Hippocampal formation (tissue), 2 donors: ENCODE data around the gene DLG2.

Source experiments
- DNase-seq, 2 donors: peaks; one replicate each; lab custom pipeline; 2025; lab: John Stamatoyannopoulos, UW

The DLG2 gene

DNA sequence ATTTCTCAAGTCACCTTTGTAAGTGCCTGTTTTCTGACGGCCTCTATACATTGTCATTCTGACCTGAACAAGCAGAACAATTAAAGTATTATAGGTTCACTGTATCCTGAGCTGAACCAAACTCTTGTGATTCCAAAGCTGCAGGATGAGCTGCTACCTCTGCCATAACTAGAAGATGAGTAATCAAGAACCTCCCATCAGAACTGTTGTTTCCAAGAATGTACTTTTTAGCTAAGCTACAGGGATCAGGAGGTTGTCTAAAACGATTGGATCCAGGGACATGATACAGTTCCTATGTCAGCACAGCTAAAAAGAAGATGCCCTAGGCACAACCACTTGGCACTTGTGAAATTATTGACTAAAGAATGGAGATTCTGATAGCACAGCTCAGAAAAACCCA, 2052.6 kb downstream of the DLG2 start:
- no peak for DNase-seq

GRCh38 chr11:83572581-83573496, 2054.3 kb downstream of the DLG2 start:
- DNase-seq = no peak

- no peak for DNase-seq
These were observed 2055.8 kb downstream of the DLG2 start for GRCh38 chr11:83571302-83571701.

DNA sequence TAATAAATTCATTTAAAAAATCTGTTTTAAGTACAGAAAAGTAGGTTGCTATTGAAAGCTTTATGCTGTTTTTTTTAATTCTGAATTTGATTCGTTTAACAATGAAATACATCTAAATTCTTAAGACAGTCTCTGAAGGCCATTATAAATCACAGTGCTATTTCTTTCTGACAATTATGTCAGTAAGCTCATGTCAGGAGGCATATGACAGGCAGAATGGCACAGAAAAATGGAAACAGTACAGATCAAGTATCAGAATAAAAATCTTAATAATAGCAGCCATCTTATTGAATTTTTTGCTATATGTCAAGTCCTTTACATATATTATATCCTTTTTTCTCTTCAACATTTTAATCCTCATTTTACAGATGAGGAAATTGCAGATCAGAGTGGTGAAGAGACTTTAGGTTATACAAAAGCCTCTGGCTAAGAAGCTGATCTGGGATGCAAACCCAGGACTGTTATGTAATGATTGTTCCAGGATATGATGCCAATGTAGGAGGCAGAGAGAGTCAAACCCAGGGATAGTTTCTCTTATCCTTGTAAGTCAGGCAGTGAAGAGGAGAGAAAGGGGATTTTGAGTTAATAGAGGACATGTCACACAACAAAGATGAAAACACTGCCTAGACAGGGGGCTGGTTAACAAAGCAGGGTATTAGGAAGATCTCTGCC, 2057.9 kb downstream of the DLG2 start:
- DNase-seq = peak in 1 of 2 donors; percentile 23

DNA sequence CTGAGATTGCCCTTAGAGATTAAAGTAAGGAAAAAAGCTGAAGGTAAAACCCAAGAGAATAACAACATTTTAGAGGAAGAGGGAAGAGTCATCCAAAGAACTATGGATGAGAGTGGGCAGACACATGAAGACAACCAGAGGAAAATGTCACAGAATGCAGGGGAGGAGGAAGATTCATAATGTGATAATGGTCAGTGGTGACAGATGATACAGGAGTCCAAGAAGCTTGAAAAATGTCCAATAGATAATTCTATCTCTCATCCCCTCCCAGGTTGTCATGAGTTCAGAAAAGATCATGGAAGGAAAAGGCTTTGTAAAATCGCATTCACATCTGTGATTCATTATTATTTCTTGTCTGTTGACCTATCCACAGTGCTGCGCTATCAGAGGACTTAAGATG, 2058.6 kb downstream of the DLG2 start:
- DNase-seq = no peak

DNA sequence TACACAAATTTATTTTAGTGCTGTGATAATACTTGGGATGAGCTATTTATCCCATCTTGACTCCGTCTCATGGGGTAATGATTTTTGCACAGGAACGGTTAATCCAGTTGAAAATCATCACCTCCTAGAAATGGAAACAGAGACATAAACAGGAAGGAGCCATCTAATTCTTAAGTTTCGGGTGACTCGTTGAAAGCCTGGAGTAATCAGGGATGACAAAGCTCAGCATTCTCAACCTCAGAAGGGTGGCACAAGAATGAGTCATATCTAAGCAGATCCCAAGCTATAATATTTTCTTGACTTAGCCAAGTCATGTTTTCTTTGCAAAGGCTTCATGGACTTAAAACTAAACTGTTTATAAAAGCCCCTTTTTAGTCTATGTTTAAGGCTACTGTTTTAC, 2060.2 kb downstream of the DLG2 start:
- DNase-seq = no peak

- no peak for DNase-seq
These were observed 2062.3 kb downstream of the DLG2 start for GRCh38 chr11:83564870-83565269.

DNA sequence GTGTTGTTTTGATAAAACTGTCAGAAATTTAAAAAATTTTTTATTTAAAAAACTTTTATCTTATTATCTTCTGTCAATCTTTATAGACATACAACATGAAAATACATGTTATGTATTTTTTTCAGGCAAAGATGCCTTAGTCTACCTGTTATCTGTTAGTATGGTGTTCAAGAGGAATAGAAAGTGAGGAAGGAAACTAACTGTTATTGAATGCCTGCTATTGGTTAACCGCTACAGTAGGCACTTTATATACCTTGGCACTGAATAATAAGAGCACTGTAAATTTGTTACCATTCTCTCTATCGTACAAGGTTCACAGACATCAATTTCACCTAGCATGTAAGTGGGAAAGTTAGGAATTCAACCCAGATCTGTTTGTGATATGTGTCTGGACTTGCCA, 2068.9 kb downstream of the DLG2 start:
- no peak for DNase-seq

DNA sequence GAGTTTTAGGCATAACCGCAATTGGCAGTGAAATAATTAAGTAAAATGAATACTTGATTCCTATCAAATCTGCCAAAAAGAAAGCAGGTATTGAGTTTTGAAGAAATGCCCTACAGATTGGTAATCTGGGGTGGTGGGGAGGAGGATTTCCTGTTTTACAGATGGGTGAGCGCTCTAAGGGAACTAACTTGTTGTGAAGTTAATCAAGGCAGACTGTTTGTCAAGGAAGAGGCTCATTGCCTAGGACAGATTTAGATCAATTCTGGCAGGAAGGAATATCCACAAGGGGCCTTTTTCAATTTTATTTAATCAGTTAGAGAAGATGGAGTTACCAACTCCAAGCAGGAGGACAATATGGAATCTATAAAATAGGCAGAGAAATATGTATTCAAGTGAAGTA, 2069.5 kb downstream of the DLG2 start:
- no peak for DNase-seq

DNA sequence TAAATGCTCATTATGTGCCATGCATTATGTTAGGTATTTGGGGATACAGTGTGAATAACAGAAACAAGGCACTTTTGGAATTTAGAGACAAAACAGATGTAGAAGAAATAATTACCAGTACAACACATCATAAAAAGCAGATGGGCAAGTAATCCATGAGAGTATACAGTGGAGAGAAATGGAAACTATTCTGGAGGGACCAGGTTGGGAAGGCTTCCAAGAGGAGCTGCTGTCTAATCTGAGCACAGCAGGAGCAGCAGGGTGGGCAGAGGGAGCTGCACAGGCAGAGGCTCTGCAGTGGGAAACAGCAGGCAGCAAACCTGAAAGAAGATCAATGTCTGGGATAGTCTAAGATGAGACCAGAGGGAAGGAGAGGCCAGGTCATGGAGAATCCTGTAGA, 2072.3 kb downstream of the DLG2 start:
- DNase-seq = no peak

DNA sequence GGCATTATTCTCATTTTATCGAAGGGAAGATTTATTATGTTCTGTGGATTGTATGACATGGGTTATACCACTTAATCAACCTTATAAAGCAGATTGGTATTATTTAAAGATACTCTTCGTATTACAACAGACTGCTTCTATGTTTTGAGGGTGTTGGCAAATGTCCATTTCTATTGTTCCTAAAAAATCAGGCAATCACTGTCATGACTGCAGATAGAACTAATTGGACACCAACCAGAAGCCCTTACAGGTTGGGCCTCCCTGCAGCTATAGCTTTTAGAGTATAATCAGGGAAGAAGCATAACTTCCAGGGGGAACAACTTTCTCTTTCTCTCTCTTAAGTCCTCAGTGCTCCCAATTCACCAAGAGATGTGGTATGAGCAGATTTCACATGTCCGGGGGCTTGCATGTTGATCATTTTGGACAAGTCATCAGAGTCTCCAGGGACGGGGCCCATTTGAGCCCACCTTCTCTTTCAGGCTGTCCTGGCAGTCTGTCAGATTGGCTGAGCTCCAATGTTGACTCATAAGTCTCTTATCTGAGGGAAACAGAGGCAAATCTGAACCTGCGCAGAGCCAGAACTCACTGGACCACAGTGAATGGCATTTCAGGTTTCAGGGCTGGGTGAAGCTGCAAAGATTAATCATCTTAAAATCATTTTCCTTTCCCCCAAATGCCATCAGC, 2077.0 kb downstream of the DLG2 start:
- no peak for DNase-seq

DNA sequence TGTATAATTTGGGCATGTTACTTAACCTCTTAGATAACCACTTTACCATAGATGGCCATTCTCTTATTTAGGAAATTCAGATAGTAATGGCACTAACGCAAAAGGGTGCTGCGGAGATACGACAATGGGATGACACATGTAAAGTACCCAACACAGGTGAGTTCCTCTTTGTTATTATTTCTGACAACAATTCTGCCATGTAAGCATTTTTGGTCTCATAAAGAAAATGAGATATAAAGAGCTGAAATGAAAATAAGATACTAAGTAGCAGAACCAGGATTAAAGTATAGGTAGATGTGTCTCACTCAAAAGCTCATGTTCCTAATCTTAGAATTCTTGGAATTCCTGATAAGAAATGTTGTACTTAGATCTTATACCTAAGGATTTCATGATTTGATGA, 2080.8 kb downstream of the DLG2 start:
- DNase-seq = no peak

GRCh38 chr11:83545494-83546260, 2081.5 kb downstream of the DLG2 start:
- peak in 1 of 2 donors; percentile 24 for DNase-seq

GRCh38 chr11:83544846-83545245, 2082.3 kb downstream of the DLG2 start:
- no peak for DNase-seq

DNA sequence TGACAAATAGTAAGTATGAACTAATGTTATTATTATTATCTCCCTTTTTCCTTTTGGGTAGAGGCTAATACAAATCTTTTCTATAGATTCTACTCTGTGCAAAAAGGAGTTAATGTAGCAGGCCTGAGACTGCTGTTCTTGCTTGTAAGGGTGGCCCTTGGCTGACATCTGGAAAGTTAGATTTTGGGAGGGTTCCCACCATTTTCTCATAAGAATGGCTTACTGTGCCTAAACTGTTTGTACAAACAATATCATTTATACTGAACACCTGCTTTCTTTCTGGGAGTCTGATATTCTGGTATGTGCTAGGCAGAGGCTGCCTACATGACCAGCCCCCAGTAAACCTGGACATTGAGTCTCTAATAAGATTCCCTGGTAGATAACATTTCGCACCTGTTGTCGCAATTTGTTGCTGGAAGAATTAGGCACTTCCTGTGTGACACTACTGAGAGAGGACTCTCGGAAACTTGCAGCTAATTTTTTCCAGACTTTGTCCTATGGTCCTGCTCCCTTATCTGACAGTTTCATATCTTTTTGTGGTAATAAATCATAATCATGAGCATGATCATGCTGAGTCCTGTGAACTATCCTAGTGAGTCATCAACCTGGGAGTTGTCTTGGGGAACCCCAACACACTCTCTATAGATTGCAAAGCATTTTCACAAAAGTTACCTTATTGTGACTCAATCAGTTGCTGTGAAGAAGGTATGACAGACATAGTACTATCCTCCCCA, 2083.3 kb downstream of the DLG2 start:
- DNase-seq = no peak

GRCh38 chr11:83542861-83543260, 2084.3 kb downstream of the DLG2 start:
- DNase-seq = no peak

DNA sequence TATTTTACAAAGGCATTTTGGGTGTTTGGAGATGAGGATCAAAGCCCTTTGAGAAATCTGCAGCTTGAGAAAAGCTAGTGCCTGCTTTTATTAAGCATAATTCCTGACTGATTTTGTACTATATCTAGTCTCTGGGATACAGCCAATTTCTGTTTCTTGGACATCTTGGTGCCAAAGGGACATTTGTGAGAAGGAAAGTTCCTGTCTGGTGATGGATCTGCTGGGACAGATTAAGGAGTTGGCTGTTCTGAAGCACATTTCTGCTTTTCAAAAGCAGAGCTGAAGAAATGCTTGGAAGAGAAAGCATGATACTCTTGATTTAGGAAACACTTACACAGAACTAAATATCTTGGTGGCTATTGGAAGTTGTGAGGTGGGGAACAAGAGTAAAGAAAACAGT, 2086.4 kb downstream of the DLG2 start:
- no peak for DNase-seq

DNA sequence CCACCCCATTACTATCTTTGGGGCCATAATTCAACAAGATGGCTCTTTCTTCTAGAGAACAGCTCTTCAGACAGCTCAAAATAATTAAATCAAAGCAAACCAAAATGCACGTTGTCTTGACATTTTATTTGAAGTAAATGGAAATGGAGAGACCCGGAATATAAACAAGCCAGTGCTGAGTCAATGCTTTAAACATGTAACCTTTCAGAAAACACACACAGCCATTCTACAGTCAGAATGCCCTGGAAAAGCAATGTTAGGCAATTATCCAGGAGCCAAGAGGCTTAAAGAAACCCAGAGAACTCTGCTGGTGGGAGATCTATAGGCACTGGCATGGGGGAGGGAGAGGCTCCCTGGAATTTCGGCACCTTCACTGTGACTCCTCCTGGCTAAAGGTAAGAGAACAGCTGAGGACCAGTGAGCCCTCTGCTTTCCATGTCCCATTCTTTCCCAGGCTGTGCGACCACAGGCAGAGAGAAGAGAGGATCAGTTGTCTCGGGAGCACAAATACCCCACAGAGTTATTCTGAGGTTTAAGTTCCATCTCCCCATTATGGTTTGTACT, 2086.9 kb downstream of the DLG2 start:
- DNase-seq = no peak

DNA sequence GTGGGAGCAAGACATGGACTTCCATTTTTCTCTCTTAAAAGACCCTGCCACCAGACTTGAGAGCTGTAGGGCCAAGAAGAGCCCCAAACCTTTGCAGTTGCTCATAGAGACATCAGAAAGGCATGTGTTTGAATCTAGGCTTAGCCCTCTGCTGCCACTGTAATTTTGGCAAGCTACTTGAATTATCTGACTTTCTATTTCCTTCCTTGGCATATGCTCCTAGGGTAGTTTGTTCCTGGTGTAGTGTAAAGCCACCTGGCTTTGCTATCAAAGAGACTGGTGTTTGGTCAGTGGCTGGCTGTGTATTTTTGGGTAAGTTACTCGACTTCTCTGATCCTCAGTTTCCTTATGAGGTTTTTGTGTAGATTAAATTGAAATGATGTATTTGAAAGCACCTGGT, 2088.9 kb downstream of the DLG2 start:
- no peak for DNase-seq

- no peak for DNase-seq
These were observed 2090.0 kb downstream of the DLG2 start for GRCh38 chr11:83537131-83537610.

DNA sequence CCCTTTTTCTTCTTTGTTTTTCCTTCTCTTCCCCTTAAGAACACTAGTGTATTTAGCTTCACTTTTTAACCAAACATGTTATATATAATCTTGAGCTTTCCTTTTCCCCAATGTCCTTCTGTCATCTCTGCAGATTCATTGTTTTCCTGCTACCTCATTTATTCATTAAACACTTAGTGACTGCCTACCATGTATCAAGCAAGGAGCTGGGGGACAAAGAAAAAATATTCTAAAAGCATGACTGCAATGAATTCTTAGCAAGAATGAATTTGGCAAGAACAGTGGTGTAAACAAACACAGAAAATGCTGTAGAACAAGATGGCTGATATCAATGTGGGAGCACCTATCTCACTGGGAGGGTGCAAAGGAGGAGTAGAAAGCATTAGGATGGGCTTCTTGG, 2094.0 kb downstream of the DLG2 start:
- no peak for DNase-seq
